Measurements from ENCODE around the gene ZSCAN30. TPM values are rescaled to one million over a fixed set of nuclear protein-coding genes. Genes with fewer than 3 reads are reported as not detected.

Gene ZSCAN30
- total RNA-seq, 2 donors from 2014 or later: 12.8 to 18.7 TPM

DNA sequence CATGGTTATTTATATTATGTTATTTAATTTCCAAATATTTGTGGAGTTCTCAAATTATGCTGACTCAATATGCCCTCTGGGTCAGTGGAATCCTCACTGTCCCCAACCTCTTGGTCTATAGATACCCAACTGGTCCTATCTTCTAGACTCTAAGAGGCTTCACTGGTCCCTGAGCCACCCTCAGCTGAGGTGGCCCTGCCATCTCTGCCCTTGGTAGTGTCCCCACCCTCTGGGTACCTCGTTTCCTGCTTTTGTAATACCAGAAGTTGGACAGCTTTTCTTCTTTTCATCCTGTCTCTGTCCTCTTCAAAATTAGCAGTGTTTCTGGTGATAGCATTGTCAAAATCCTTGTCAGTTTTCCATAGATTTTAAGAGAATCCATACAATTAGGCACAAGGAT is 11.9 kb downstream of the ZSCAN30 start:
- no peaks in the 10 kb centered on the region for H3K9me3 ChIP-seq
- H3K4me1 ChIP-seq: no peaks in the 10 kb centered on the region
- no peak overlapping the region for H3K4me3 ChIP-seq
- no peak for DNase-seq (ENCODE audit: low spot score)
- no peak overlapping the region for H3K27ac ChIP-seq
- TF ChIP-seq, protein P1, sequence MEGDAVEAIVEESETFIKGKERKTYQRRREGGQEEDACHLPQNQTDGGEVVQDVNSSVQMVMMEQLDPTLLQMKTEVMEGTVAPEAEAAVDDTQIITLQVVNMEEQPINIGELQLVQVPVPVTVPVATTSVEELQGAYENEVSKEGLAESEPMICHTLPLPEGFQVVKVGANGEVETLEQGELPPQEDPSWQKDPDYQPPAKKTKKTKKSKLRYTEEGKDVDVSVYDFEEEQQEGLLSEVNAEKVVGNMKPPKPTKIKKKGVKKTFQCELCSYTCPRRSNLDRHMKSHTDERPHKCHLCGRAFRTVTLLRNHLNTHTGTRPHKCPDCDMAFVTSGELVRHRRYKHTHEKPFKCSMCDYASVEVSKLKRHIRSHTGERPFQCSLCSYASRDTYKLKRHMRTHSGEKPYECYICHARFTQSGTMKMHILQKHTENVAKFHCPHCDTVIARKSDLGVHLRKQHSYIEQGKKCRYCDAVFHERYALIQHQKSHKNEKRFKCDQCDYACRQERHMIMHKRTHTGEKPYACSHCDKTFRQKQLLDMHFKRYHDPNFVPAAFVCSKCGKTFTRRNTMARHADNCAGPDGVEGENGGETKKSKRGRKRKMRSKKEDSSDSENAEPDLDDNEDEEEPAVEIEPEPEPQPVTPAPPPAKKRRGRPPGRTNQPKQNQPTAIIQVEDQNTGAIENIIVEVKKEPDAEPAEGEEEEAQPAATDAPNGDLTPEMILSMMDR (IDR thresholded peaks at IDR 0.05): no peak
- H3K36me3 ChIP-seq: no peaks in the 10 kb centered on the region
- no peaks in the 10 kb centered on the region for H3K27me3 ChIP-seq

DNA sequence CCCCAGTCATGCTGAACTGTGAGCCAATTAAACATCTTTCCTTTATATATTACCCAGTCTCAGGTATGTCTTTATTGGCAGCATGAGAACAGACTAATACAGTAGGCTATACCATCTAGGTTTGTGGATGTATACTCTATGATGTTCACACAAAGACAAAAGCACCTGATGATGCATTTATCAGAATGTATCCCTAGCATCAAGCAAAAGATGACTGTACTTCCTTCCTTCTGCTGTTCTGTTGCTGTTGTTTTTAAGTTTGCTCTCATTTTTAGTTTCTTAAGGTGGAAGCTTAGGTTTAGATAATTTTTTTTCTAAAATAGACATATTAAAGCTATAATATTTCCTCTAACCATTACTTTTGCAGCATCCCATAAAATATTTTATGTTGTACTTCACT is 12.4 kb downstream of the ZSCAN30 start:
- Histone ChIP-seq H3K9me3 (no peaks in the 10 kb centered on the region), H3K4me1 (no peaks in the 10 kb centered on the region), H3K27me3 (no peaks in the 10 kb centered on the region), H3K4me3 (no peak overlapping the region), H3K36me3 (no peaks in the 10 kb centered on the region), H3K27ac (no peak overlapping the region)
- DNase-seq (ENCODE audit: low spot score): no peak
- TF ChIP-seq, protein P1 (IDR thresholded peaks at IDR 0.05): no peak

DNA sequence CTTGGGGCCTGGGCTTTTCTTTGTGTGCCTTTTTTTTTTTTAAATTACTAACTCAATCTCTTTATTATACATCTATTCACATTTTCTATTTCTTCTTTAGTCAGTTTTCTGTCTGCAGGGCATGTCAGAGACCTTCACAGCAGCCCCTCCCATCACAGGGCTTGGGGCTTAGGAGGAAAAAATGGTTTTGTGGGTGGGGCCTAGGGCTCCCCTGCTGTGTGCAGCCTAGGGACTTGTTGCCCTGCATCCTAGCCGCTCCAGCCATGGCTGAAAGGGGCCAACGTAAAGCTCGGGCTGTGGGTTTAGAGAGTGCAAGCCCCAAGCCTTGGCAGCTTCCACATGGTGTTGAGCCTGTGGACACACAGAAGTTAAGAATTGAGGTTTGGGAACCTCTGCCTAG is 13.8 kb downstream of the ZSCAN30 start:
- no peak overlapping the region for H3K4me3 ChIP-seq
- H3K27ac ChIP-seq: no peak overlapping the region
- no peaks in the 10 kb centered on the region for H3K4me1 ChIP-seq
- no peak for DNase-seq (ENCODE audit: low spot score)
- no peaks in the 10 kb centered on the region for H3K27me3 ChIP-seq
- no peaks in the 10 kb centered on the region for H3K36me3 ChIP-seq
- no peaks in the 10 kb centered on the region for H3K9me3 ChIP-seq
- TF ChIP-seq, protein P1 (IDR thresholded peaks at IDR 0.05): no peak

DNA sequence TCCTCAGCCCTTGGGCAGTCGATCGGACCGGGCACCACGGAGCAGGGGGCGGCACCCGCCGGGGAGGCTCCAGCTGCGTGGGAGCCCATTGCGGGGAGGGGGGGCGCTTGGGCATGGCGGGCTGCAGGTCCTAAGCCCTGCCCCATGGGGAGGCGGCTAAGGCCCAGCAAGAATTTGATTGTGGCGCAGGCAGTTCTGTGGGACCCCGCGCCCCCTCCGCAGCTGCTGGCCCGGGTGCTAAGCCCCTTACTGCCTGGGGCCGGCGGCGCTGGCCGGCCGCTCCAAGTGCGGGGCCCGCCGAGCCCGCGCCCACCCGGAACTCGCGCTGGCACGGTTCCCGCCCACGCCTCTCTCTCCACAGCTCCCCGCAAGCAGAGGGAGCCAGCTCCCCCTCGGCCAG is 18.4 kb downstream of the ZSCAN30 start:
- Histone ChIP-seq H3K27ac (no peak overlapping the region), H3K36me3 (no peaks in the 10 kb centered on the region), H3K4me1 (no peaks in the 10 kb centered on the region), H3K27me3 (no peaks in the 10 kb centered on the region), H3K9me3 (no peaks in the 10 kb centered on the region), H3K4me3 (no peak overlapping the region)
- DNase-seq (ENCODE audit: low spot score): no peak
- TF ChIP-seq, protein P1 (IDR thresholded peaks at IDR 0.05): no peak

DNA sequence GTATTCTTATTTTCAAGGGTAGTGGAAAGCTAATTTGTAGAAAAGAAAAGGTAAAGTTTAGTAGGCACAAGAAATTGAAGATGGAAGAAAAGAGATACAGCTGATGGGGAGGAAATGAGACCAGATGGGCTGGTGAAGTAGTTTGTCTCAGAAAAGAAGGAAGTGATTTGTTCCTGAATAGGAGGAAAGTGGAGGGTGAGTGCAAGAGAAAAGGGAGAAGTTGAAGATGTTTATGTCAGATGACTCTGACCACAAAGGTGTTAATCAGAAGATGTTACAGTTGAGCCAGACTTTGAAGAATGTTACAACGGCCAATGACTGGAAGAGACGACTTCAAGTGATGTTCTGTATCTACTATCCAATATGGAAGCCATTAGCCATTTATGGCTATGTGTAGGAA is 21.2 kb downstream of the ZSCAN30 start:
- TF ChIP-seq, protein P1 (IDR thresholded peaks at IDR 0.05): no peak
- H3K27me3 ChIP-seq: no peaks in the 10 kb centered on the region

DNA sequence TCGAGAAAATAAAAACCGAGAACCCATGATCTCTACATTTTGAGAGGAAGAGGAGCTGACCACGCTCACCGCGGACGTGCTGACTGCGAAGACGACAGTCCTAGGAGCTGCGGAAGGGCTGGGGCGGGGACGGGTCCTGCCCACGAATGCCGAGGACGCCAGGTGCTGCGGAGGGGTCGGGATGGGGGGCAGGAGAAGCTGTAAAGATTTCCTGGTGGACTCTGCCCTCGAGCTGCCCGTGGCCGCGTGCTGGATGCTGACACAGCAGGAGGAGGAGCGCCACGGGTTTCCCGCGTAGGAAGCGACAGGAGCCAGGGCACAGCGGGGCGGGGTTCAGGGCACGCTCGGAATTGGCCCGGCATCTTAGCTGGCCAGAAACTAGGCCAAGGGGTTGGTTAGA is 22.2 kb downstream of the ZSCAN30 start:
- Histone ChIP-seq H3K4me1 (no peaks in the 10 kb centered on the region), H3K9me3 (no peaks in the 10 kb centered on the region), H3K27ac (peak overlapping the region; percentile 88 to 90), H3K27me3 (no peaks in the 10 kb centered on the region), H3K4me3 (peak overlapping the region; percentile 63 to 72), H3K36me3 (peaks cover 6% of the 10 kb centered on the region)
- no peak for DNase-seq (ENCODE audit: low spot score)
- TF ChIP-seq, protein P1 (IDR thresholded peaks at IDR 0.05): no peak

More for the DNA sequence above, 21.2 kb downstream of the ZSCAN30 start:
- no peaks in the 10 kb centered on the region for H3K36me3 ChIP-seq
- no peak overlapping the region for H3K4me3 ChIP-seq
- no peak for DNase-seq (ENCODE audit: low spot score)
- H3K4me1 ChIP-seq: no peaks in the 10 kb centered on the region
- no peak overlapping the region for H3K27ac ChIP-seq
- no peaks in the 10 kb centered on the region for H3K9me3 ChIP-seq

All from right atrium auricular region (tissue), 2 donors.